ENCODE measurements around the gene CYBA. TPM values are rescaled to one million over a fixed set of nuclear protein-coding genes. Genes with fewer than 3 reads are reported as not detected.

The CYBA gene
- total and polyA plus RNA-seq, 2 of the 13 experiments (the other 11 are each of a cell fraction or from before 2014, with no cell fraction given): 196 to 250 TPM

DNA sequence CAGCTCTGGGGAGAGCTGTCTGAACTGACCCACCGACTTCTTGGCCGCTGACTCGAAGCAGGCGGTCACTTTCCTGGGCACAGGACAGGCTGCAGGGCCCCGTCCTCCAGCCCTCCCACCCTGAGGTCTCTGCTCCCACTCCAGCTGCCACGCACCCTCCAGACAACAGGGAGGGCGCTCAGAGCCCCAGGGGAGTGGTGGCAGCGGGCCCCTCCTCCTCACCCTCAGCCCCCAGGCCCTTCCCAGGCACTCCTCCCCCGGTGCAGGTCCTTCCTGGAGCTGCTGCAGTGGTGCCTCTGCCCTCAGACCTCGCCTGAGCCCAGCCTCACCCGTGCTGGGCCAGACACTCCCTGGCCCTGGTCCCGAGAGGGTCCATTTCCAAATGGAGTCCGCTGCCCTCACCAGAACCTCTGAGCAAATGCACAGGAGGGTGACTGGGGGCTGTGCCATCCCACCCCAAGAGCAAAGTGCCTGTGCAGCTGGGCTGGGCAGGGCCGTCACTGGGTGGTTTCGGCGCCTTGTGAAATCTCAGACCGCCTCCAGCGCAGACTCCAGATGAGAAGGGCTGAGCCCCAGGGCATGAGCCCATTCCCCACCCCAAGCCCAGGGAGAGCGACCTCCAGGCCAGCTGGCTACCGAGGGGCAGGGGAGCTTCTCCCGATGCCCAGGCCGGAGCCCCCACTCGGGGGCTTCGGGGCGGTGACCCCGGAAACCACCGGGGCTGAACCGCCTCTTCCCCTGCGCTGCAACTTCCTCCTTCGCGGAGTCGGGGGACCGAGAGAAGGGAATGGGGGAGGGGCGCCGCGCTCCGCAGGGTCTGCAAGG lies 717 bp downstream of the CYBA start (continued):
- peak; percentile 15; the same call in 1 of the 2 replicates for TF ChIP-seq SP5 (CRISPR knock-in tag; IDR thresholded peaks at IDR 0.05; ENCODE audit: borderline replicate concordance, low read depth)
- no peak for TF ChIP-seq ARNT2 (CRISPR knock-in tag; IDR thresholded peaks at IDR 0.05; ENCODE audit: low read depth)
- TF ChIP-seq, protein P1, sequence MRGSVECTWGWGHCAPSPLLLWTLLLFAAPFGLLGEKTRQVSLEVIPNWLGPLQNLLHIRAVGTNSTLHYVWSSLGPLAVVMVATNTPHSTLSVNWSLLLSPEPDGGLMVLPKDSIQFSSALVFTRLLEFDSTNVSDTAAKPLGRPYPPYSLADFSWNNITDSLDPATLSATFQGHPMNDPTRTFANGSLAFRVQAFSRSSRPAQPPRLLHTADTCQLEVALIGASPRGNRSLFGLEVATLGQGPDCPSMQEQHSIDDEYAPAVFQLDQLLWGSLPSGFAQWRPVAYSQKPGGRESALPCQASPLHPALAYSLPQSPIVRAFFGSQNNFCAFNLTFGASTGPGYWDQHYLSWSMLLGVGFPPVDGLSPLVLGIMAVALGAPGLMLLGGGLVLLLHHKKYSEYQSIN (CRISPR knock-in tag; IDR thresholded peaks at IDR 0.05; ENCODE audit: borderline replicate concordance): no peak
- TF ChIP-seq REPIN1 (CRISPR knock-in tag; IDR thresholded peaks at IDR 0.05; ENCODE audit: borderline replicate concordance, low read depth): no peak; the same call in 1 of the 2 replicates
- peak; percentile 82; the same call in 1 of the 2 replicates for TF ChIP-seq ZNF296 (CRISPR knock-in tag; conservative IDR thresholded peaks at IDR 0.05)
- TF ChIP-seq, protein P2, sequence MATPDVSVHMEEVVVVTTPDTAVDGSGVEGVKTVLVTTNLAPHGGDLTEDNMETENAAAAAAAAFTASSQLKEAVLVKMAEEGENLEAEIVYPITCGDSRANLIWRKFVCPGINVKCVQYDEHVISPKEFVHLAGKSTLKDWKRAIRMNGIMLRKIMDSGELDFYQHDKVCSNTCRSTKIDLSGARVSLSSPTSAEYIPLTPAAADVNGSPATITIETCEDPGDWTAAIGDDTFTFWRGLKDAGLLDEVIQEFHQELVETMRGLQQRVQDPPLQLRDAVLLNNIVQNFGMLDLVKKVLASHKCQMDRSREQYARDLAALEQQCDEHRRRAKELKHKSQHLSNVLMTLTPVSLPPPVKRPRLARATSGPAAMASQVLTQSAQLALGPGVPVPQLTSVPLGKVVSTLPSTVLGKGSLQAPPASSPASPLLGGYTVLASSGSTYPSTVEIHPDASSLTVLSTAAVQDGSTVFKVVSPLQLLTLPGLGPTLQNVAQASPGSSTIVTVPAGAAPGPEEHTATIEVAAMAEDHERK (CRISPR knock-in tag; IDR thresholded peaks at IDR 0.05; ENCODE audit: low read depth): no peak
- TF ChIP-seq, protein P3, sequence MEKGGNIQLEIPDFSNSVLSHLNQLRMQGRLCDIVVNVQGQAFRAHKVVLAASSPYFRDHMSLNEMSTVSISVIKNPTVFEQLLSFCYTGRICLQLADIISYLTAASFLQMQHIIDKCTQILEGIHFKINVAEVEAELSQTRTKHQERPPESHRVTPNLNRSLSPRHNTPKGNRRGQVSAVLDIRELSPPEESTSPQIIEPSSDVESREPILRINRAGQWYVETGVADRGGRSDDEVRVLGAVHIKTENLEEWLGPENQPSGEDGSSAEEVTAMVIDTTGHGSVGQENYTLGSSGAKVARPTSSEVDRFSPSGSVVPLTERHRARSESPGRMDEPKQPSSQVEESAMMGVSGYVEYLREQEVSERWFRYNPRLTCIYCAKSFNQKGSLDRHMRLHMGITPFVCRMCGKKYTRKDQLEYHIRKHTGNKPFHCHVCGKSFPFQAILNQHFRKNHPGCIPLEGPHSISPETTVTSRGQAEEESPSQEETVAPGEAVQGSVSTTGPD (CRISPR knock-in tag; IDR thresholded peaks at IDR 0.05): no peak
- no peak for TF ChIP-seq ZNF143 (CRISPR knock-in tag; IDR thresholded peaks at IDR 0.05)
- TF ChIP-seq, protein P4, sequence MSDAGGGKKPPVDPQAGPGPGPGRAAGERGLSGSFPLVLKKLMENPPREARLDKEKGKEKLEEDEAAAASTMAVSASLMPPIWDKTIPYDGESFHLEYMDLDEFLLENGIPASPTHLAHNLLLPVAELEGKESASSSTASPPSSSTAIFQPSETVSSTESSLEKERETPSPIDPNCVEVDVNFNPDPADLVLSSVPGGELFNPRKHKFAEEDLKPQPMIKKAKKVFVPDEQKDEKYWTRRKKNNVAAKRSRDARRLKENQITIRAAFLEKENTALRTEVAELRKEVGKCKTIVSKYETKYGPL (CRISPR knock-in tag; IDR thresholded peaks at IDR 0.05): no peak
- TF ChIP-seq, protein P5, sequence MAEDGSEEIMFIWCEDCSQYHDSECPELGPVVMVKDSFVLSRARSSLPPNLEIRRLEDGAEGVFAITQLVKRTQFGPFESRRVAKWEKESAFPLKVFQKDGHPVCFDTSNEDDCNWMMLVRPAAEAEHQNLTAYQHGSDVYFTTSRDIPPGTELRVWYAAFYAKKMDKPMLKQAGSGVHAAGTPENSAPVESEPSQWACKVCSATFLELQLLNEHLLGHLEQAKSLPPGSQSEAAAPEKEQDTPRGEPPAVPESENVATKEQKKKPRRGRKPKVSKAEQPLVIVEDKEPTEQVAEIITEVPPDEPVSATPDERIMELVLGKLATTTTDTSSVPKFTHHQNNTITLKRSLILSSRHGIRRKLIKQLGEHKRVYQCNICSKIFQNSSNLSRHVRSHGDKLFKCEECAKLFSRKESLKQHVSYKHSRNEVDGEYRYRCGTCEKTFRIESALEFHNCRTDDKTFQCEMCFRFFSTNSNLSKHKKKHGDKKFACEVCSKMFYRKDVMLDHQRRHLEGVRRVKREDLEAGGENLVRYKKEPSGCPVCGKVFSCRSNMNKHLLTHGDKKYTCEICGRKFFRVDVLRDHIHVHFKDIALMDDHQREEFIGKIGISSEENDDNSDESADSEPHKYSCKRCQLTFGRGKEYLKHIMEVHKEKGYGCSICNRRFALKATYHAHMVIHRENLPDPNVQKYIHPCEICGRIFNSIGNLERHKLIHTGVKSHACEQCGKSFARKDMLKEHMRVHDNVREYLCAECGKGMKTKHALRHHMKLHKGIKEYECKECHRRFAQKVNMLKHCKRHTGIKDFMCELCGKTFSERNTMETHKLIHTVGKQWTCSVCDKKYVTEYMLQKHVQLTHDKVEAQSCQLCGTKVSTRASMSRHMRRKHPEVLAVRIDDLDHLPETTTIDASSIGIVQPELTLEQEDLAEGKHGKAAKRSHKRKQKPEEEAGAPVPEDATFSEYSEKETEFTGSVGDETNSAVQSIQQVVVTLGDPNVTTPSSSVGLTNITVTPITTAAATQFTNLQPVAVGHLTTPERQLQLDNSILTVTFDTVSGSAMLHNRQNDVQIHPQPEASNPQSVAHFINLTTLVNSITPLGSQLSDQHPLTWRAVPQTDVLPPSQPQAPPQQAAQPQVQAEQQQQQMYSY (CRISPR knock-in tag; IDR thresholded peaks at IDR 0.05): no peak
- TF ChIP-seq ZNF430 (CRISPR knock-in tag; IDR thresholded peaks at IDR 0.05): no peak
- TF ChIP-seq, protein P6, sequence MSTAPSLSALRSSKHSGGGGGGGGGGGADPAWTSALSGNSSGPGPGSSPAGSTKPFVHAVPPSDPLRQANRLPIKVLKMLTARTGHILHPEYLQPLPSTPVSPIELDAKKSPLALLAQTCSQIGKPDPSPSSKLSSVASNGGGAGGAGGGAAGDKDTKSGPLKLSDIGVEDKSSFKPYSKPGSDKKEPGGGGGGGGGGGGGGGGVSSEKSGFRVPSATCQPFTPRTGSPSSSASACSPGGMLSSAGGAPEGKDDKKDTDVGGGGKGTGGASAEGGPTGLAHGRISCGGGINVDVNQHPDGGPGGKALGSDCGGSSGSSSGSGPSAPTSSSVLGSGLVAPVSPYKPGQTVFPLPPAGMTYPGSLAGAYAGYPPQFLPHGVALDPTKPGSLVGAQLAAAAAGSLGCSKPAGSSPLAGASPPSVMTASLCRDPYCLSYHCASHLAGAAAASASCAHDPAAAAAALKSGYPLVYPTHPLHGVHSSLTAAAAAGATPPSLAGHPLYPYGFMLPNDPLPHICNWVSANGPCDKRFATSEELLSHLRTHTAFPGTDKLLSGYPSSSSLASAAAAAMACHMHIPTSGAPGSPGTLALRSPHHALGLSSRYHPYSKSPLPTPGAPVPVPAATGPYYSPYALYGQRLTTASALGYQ (CRISPR knock-in tag; IDR thresholded peaks at IDR 0.05): 0 out of 2 replicates have a peak, but pooled peaks have one; percentile 40
- TF ChIP-seq, protein P7, sequence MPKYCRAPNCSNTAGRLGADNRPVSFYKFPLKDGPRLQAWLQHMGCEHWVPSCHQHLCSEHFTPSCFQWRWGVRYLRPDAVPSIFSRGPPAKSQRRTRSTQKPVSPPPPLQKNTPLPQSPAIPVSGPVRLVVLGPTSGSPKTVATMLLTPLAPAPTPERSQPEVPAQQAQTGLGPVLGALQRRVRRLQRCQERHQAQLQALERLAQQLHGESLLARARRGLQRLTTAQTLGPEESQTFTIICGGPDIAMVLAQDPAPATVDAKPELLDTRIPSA (CRISPR knock-in tag; IDR thresholded peaks at IDR 0.05; ENCODE audit: borderline replicate concordance): no peak
- no peak for TF ChIP-seq HCFC1 (IDR thresholded peaks at IDR 0.05; ENCODE audit: low read depth, low read length)
- no peak for TF ChIP-seq RBM22 (optimal IDR thresholded peaks at IDR 0.05; ENCODE audit: low read length)
- TF ChIP-seq ISX (CRISPR knock-in tag; conservative IDR thresholded peaks at IDR 0.05): no peak
- no peak for TF ChIP-seq KDM2A (CRISPR knock-in tag; IDR thresholded peaks at IDR 0.05; ENCODE audit: borderline replicate concordance, low read depth)
